Trophoblast cell (in vitro differentiated cells and primary cell): Measurements from ENCODE around the gene CSH2.
A peak's percentile ranks its signal among the peaks of the same experiment; 100 is the strongest.
"Not testable (repeated sequence)": the region's sequence is repeated elsewhere in the genome, so short reads cannot be mapped to it uniquely, and the experiment has no call there.

Source experiments
- DNase-seq, 2 donors: peaks; one replicate each; pipeline ENCODE4 v3.0.0-alpha.2; 2016
- H2AFZ ChIP-seq: 2 replicates; pipeline ENCODE4 v1.6.1; 2013; ENCODE audit warnings: low read length, moderate library complexity, mild to moderate bottlenecking; ENCODE audit not compliant: insufficient read depth, poor library complexity
- H2AK5ac ChIP-seq: 2 replicates; pipeline ENCODE4 v1.6.1; 2013; ENCODE audit warnings: mild to moderate bottlenecking, low read length
- H2BK120ac ChIP-seq: 2 replicates; pipeline ENCODE4 v1.6.1; 2013; ENCODE audit warnings: low read length, mild to moderate bottlenecking, moderate library complexity; ENCODE audit not compliant: insufficient read depth, poor library complexity
- H2BK12ac ChIP-seq: 2 replicates; pipeline ENCODE4 v1.6.1; 2013; ENCODE audit warnings: mild to moderate bottlenecking, low read length, moderate library complexity
- H2BK5ac ChIP-seq: 2 replicates; pipeline ENCODE4 v1.6.1; 2013; ENCODE audit warnings: low read length, low read depth, moderate library complexity, mild to moderate bottlenecking; ENCODE audit not compliant: poor library complexity
- H3K14ac ChIP-seq: 2 replicates; pipeline ENCODE4 v1.6.1; 2013; ENCODE audit warnings: mild to moderate bottlenecking, low read length
- H3K18ac ChIP-seq: 2 replicates; pipeline ENCODE4 v1.6.1; 2013; ENCODE audit warnings: mild to moderate bottlenecking, low read length
- H3K23ac ChIP-seq: 2 replicates; pipeline ENCODE4 v1.6.1; 2013; ENCODE audit warnings: low read length
- H3K27ac ChIP-seq: 2 replicates; pipeline ENCODE4 v1.5.1; 2013; ENCODE audit warnings: low read depth, mild to moderate bottlenecking, inconsistent platforms, low read length, moderate library complexity
- H3K27me3 ChIP-seq: 2 replicates; pipeline ENCODE4 v1.6.1; 2013; ENCODE audit warnings: inconsistent platforms, mild to moderate bottlenecking, low read length, moderate library complexity; ENCODE audit not compliant: insufficient read depth
- H3K36me3 ChIP-seq, 2 experiments: 1 replicate in 1 of 2; 2 replicates in 1 of 2; pipeline ENCODE4 v1.6.1; 2013; ENCODE audit warnings: low read length in 2 of 2, mild to moderate bottlenecking in 2 of 2, moderate library complexity in 1 of 2; ENCODE audit not compliant: insufficient read depth in 2 of 2, control insufficient read depth in 1 of 2
- H3K4ac ChIP-seq: 2 replicates; pipeline ENCODE4 v1.6.1; 2013; ENCODE audit warnings: low read depth, mild to moderate bottlenecking, low read length, moderate library complexity
- H3K4me1 ChIP-seq, 2 experiments: 1 replicate in 1 of 2; 2 replicates in 1 of 2; pipeline ENCODE4 v1.6.1; 2013; ENCODE audit warnings: low read length in 2 of 2, mild to moderate bottlenecking in 2 of 2, moderate library complexity in 1 of 2; ENCODE audit not compliant: insufficient read depth in 2 of 2, control insufficient read depth in 1 of 2
- H3K4me2 ChIP-seq: 2 replicates; pipeline ENCODE4 v1.6.1; 2013; ENCODE audit warnings: inconsistent platforms, mild to moderate bottlenecking, low read length, moderate library complexity
- H3K4me3 ChIP-seq: 2 replicates; pipeline ENCODE4 v1.5.1; 2013; ENCODE audit warnings: mild to moderate bottlenecking, low read depth, low read length, inconsistent platforms
- H3K79me1 ChIP-seq: one replicate; pipeline ENCODE4 v1.6.1; 2013; ENCODE audit warnings: low read length
- H3K79me2 ChIP-seq: 2 replicates; pipeline ENCODE4 v1.6.1; 2013; ENCODE audit warnings: low read length, mild to moderate bottlenecking; ENCODE audit not compliant: control insufficient read depth, insufficient read depth, poor library complexity
- H3K9ac ChIP-seq: 2 replicates; pipeline ENCODE4 v1.6.1; 2013; ENCODE audit warnings: mild to moderate bottlenecking, low read length
- H3K9me3 ChIP-seq: 2 replicates; pipeline ENCODE4 v1.6.1; 2013; ENCODE audit warnings: low read depth, mild to moderate bottlenecking, control low read depth, inconsistent platforms, low read length; ENCODE audit not compliant: insufficient read depth
- H4K12ac ChIP-seq: 2 replicates; pipeline ENCODE4 v1.6.1; 2013; ENCODE audit warnings: low read depth, mild to moderate bottlenecking, low read length, moderate library complexity
- H4K8ac ChIP-seq: 2 replicates; pipeline ENCODE4 v1.6.1; 2013; ENCODE audit warnings: low read depth, mild to moderate bottlenecking, low read length, moderate library complexity
- H4K91ac ChIP-seq: one replicate; pipeline ENCODE4 v1.6.1; 2013; ENCODE audit warnings: low read depth, mild to moderate bottlenecking, low read length, moderate library complexity
- WGBS: extraction: QIAGEN DNeasy Blood & Tissue Kit; methylation state at CpG from one replicate; pipeline ENCODE4 v1.1.7; 2013; ENCODE audit warnings: missing lambda C conversion rate; ENCODE audit not compliant: insufficient read length, insufficient coverage; ENCODE audit errors: extremely low coverage; 5-methylcytosine and 5-hydroxymethylcytosine counted together

Gene CSH2

DNA sequence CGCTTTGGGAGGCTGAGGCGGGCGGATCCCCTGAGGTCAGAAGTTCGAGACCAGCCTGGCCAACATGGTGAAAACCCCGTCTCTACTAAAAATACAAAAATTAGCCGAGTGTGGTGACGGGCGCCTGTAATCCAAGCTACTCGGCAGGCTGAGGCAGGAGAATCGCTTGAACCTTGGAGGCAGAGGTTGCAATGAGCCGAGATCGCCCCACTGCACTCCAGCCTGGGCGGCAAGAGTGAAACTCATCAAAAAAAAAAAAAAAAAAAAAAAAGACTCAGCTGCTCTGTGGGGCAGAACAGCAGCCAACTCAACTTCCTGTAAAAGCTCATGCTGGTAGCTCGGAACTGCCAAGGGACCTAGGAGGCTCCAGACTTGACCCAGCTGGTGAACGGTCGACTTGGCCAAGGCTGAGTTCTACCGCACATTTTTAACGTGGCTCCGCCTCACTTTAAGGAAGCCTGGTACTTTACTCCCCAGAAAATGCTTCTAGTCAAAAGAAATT, 30.0 kb downstream of the CSH2 start:
- peak overlapping the region; percentile 96 for H4K8ac ChIP-seq
- H3K9ac ChIP-seq, H3K27ac ChIP-seq, H2BK12ac ChIP-seq, H3K23ac ChIP-seq, H2AK5ac ChIP-seq, H3K36me3 ChIP-seq, H2BK5ac ChIP-seq, H3K18ac ChIP-seq, H3K9me3 ChIP-seq, H3K27me3 ChIP-seq: not testable (repeated sequence)
- H3K4me1 ChIP-seq: peaks cover 18 to 24% of the 10 kb centered on the region in 2 experiments
- peak overlapping the region; percentile 77 for H3K4me2 ChIP-seq
- H4K91ac ChIP-seq: peak overlapping the region; percentile 67
- peaks cover 11% of the 10 kb centered on the region for H3K79me1 ChIP-seq
- H2AFZ ChIP-seq: peak overlapping the region; percentile 80
- peak; percentile 69 to 84 for DNase-seq
- H3K4me3 ChIP-seq: peak overlapping the region; percentile 69
- peak overlapping the region; percentile 61 for H3K4ac ChIP-seq
- H4K12ac ChIP-seq: peak overlapping the region; percentile 84
- no CpG with 5 or more reads among the region's 19 CpGs for WGBS
- peak overlapping the region; percentile 37 for H3K14ac ChIP-seq
- peak overlapping the region; percentile 65 for H2BK120ac ChIP-seq
- peaks cover 21% of the 10 kb centered on the region for H3K79me2 ChIP-seq

DNA sequence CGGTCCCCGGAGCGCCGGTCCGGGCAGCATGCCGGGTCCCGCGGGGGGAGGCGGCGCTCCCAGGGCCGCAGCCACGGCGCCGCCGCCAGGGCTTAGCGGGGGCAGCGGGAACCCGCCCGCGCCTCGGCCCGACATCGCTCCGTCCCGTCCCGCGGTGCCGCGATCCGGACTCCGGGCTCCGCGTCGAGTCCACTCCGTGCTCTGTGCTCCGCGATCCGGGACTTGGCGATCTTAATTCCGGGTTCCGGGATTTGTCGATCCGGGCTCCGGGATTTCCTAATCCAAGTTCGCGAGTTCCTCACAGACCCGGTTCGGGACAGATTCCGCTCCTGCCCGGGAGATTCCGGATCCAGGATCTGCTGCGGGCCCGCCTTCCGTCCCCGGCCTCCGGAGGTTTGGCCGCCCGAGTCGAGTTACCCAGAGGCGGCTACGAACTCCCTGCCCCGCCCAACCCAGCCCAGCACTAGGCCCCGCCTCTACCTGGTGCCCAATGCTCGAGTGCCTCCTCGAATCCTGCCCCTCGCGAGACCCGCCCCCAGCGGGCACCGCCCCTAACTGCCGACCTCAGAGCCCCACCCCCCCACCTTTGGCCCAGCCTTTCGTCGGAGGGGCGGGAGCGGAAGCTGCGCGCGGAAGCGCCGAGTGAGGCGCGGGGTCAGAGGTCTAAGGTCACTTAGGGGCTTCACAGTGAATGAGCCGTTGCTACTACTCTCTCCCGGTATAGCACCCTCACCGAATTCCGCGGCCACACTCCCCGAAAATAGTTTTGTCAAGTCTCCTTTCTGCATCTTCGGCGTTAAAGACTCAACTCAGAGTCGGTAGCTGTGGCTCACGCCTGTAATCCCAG, 30.7 kb downstream of the CSH2 start, which contains the start of gene SMARCD2:
SMARCD2 (minus strand) TSS at position 146 of the 847 bp plus-strand sequence; CDS start at position 135, 11 bp downstream.
- Histone ChIP-seq H3K18ac (peak within 1 kb of the TSS; percentile 77), H2BK120ac (peak within 1 kb of the TSS; percentile 65), H3K9ac (peak within 1 kb of the TSS; percentile 72), H3K14ac (peak within 1 kb of the TSS; percentile 77), H2AK5ac (peak within 1 kb of the TSS; percentile 56), H3K27me3 (no peaks in the 10 kb centered on the region), H3K4ac (peak within 1 kb of the TSS; percentile 64), H2AFZ (peak within 1 kb of the TSS; percentile 80), H3K79me1 (peaks cover 11% of the 10 kb centered on the region), H3K23ac (no peak within 1 kb of the TSS), H3K4me3 (peak within 1 kb of the TSS; percentile 84), H3K4me2 (peak within 1 kb of the TSS; percentile 83), H3K4me1 (peaks cover 25 to 29% of the 10 kb centered on the region in 2 experiments), H4K8ac (peak within 1 kb of the TSS; percentile 96), H2BK12ac (no peak within 1 kb of the TSS), H3K36me3 (no peaks in the 10 kb centered on the region), H4K12ac (peak within 1 kb of the TSS; percentile 84), H2BK5ac (peak within 1 kb of the TSS; percentile 73), H3K27ac (peak within 1 kb of the TSS; percentile 81), H4K91ac (peak within 1 kb of the TSS; percentile 70), H3K79me2 (peaks cover 27% of the 10 kb centered on the region), H3K9me3 (peaks cover 6% of the 10 kb centered on the region)
- WGBS: no CpG with 5 or more reads among the region's 92 CpGs
- DNase-seq: peak; percentile 98

DNA sequence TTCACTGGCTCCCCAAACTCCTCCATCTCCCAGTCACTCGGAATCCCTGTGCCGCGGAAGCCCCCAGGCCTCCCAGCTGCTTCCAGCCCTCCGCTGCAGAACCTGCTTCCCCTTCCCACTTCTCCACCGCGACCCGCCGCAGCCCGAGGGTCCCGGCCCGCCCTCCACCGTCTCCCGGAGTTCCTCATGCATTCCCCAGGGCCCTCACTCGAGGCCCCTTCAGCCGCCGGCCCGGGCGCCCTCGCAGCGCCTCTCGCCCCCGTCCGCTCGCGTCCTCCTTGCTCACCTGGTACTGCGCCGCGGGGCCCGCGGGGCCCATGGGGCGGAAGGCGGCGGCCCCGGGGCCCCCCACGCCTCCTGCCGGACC, 31.3 kb downstream of the CSH2 start:
- peaks cover 25 to 29% of the 10 kb centered on the region in 2 experiments for H3K4me1 ChIP-seq
- peak overlapping the region; percentile 77 for H3K14ac ChIP-seq
- peak overlapping the region; percentile 77 for H3K18ac ChIP-seq
- peak overlapping the region; percentile 61 for H2BK120ac ChIP-seq
- H3K79me2 ChIP-seq: peaks cover 30% of the 10 kb centered on the region
- no CpG with 5 or more reads among the region's 36 CpGs for WGBS
- peak overlapping the region; percentile 43 for H4K8ac ChIP-seq
- H3K9ac ChIP-seq: peak overlapping the region; percentile 72
- peak overlapping the region; percentile 83 for H3K4me2 ChIP-seq
- H2AFZ ChIP-seq: peak overlapping the region; percentile 66
- peak overlapping the region; percentile 84 for H3K4me3 ChIP-seq
- peak overlapping the region; percentile 41 for H4K12ac ChIP-seq
- peaks cover 4% of the 10 kb centered on the region for H3K9me3 ChIP-seq
- peak overlapping the region; percentile 56 for H2AK5ac ChIP-seq
- H3K27me3 ChIP-seq: no peaks in the 10 kb centered on the region
- peak overlapping the region; percentile 73 for H2BK5ac ChIP-seq
- peak overlapping the region; percentile 81 for H3K27ac ChIP-seq
- H3K4ac ChIP-seq: peak overlapping the region; percentile 64
- peaks cover 11% of the 10 kb centered on the region for H3K79me1 ChIP-seq
- no peak overlapping the region for H2BK12ac ChIP-seq
- H3K23ac ChIP-seq: no peak overlapping the region
- no peak for DNase-seq
- peak overlapping the region; percentile 70 for H4K91ac ChIP-seq
- peaks cover 0 to 5% of the 10 kb centered on the region in 2 experiments for H3K36me3 ChIP-seq

DNA sequence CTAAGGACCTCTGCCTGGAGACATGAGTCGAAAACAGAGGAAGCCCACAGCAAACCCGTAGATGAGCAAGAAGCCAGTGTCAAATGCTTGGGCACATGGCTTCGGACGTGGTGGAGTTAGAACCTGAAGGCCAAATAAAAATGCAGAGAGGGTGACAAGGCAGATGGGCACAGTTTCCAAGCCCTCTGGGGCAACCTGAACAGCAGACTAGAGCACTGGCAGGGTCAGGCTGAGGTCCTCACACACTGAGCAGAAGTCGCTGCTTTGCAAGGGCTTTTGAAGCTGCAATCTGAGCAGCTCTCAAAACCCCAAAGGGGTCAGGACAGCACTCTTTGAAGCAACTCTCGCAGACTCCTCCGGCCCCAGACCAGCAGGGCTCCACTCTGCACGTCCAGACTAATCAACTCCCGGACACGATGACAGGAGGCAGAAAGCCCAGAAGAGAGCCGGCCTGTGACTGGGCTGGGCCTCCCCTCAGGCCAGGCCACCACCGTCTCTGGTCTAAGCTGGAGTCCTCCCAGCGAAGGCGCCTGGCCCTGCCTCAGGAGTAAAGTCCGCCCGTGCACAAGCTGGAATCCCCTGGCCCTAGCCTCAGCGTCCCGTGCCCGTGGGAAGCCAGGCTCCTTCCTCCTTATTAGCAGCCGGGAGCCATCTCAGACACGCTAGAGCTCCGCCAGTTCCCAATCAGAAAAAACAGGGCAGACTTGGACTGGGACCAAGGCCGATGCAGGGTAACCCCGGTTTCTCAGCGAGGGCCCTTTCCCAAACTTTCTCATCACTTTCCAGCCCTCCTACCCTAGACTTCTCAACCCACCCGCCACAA, 31.9 kb downstream of the CSH2 start:
- peak overlapping the region; percentile 83 for H3K4me2 ChIP-seq
- peak; percentile 59 to 71 for DNase-seq
- peak overlapping the region; percentile 41 for H4K12ac ChIP-seq
- H3K23ac ChIP-seq: peak overlapping the region; percentile 33
- H3K4ac ChIP-seq: peak overlapping the region; percentile 64
- no peak overlapping the region for H2BK12ac ChIP-seq
- H3K79me2 ChIP-seq: peaks cover 30% of the 10 kb centered on the region
- H2BK120ac ChIP-seq: no peak overlapping the region
- H3K79me1 ChIP-seq: peaks cover 11% of the 10 kb centered on the region
- WGBS: no CpG with 5 or more reads among the region's 26 CpGs
- no peak overlapping the region for H2BK5ac ChIP-seq
- peak overlapping the region; percentile 70 for H4K91ac ChIP-seq
- peak overlapping the region; percentile 66 for H2AFZ ChIP-seq
- peaks cover 4% of the 10 kb centered on the region for H3K9me3 ChIP-seq
- peak overlapping the region; percentile 81 for H3K27ac ChIP-seq
- H3K9ac ChIP-seq: peak overlapping the region; percentile 72
- H2AK5ac ChIP-seq: no peak overlapping the region
- peak overlapping the region; percentile 84 for H3K4me3 ChIP-seq
- peaks cover 25 to 29% of the 10 kb centered on the region in 2 experiments for H3K4me1 ChIP-seq
- peak overlapping the region; percentile 77 for H3K14ac ChIP-seq
- H4K8ac ChIP-seq: peak overlapping the region; percentile 43
- peaks cover 5 to 9% of the 10 kb centered on the region in 2 experiments for H3K36me3 ChIP-seq
- H3K18ac ChIP-seq: peak overlapping the region; percentile 77
- no peaks in the 10 kb centered on the region for H3K27me3 ChIP-seq
